ENCODE data around the gene GADL1. TPM values are rescaled to one million over a fixed set of nuclear protein-coding genes. Genes with fewer than 3 reads are reported as not detected.

The GADL1 gene
- total RNA-seq, 1 donor from 2014 or later, result not detected

DNA sequence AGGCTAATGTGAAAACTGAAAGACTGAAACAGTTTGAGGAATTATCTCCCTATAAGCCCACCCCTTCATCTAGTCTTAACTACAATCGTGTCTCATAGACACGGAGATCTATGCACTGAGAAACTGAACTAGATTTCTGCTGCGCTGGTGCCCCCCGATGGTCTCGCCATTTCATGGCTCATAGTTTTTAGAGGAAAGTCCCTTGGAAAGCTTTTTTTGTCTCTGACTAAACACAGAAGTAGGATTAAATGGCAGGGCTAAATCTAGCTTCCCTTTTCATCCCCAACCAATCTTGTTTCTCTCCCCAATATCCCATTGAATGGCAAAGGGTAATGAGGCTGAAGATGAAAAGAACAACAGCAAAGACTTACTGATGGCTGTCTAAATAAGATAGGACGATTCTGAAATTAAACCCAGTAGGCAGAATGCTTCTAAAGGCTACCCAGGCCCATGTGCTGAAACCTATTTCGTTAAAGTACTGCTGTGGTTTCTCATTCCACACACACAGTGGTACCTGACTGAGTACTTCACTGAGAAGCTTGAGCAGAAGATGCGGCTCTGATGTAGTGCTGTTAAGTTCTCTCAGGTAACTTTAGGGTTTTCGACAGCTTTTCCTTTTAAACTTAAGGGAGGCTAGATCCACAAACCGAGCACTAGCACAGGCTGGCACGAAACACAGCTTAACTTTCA, 142.7 kb downstream of the GADL1 start:
- no peaks in the 10 kb centered on the region for H3K27me3 ChIP-seq
- no peaks in the 10 kb centered on the region for H3K4me1 ChIP-seq
- H3K36me3 ChIP-seq, result no peaks in the 10 kb centered on the region
- intact Hi-C loops (cut with DNase I), result no loop called here
- no peak for DNase-seq (ENCODE audit: low spot score in 2 of 2)
- H3K9me3 ChIP-seq, result no peaks in the 10 kb centered on the region
- no peak overlapping the region for H3K27ac ChIP-seq
- TF ChIP-seq, protein P1, sequence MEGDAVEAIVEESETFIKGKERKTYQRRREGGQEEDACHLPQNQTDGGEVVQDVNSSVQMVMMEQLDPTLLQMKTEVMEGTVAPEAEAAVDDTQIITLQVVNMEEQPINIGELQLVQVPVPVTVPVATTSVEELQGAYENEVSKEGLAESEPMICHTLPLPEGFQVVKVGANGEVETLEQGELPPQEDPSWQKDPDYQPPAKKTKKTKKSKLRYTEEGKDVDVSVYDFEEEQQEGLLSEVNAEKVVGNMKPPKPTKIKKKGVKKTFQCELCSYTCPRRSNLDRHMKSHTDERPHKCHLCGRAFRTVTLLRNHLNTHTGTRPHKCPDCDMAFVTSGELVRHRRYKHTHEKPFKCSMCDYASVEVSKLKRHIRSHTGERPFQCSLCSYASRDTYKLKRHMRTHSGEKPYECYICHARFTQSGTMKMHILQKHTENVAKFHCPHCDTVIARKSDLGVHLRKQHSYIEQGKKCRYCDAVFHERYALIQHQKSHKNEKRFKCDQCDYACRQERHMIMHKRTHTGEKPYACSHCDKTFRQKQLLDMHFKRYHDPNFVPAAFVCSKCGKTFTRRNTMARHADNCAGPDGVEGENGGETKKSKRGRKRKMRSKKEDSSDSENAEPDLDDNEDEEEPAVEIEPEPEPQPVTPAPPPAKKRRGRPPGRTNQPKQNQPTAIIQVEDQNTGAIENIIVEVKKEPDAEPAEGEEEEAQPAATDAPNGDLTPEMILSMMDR (IDR thresholded peaks at IDR 0.05), result peak in 2 of 3 experiments; percentile 20 to 36
- no peak overlapping the region for H3K4me3 ChIP-seq

DNA sequence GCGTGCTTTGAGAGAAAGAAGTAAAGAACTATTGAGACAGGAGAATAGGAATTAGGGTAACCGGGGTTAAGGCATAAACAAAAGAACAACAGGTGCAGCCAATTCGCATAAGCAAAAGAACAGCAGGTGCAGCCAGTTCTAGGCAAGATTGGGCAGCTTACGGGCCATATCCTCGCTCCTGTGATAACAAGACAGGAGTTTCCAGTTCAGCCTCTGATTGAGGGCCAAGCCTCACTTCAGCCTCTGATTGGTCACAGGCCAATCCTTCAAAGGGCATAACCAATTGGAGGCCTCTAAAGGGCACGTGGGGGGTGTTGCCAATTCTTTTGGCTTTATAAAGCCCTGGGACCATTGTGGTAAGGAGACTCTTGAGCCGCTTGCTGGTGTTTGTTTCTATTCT, 143.5 kb downstream of the GADL1 start:
- intact Hi-C loops (cut with DNase I), result no loop called here
- TF ChIP-seq, protein P1 (IDR thresholded peaks at IDR 0.05), result no peak

DNA sequence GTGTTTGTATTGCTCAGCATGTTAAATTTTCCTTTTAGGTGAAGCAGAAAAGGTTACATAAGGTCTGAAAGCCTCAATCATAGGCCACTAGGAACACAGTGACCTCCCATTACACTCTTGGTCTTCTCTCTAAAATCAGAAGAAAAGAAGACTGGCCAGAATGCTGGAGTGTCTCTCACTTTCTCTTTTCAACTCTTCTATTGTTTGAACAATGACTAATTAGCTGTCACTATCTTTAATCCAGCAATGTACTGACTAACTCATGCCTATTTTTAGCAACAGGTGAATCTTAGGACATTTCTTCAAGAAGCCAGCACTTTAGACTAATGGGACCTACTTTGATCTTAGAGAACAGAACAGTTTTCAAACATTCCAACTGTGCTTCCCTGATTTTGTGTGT, 145.2 kb downstream of the GADL1 start:
- Histone ChIP-seq H3K9me3 (no peaks in the 10 kb centered on the region), H3K27me3 (no peaks in the 10 kb centered on the region), H3K4me3 (no peak overlapping the region), H3K27ac (no peak overlapping the region), H3K4me1 (no peaks in the 10 kb centered on the region), H3K36me3 (no peaks in the 10 kb centered on the region)
- TF ChIP-seq, protein P1 (IDR thresholded peaks at IDR 0.05), result no peak
- no peak for DNase-seq (ENCODE audit: low spot score in 2 of 2)
- intact Hi-C loops (cut with DNase I), result loop anchor here (5.0 kb wide), 1 partner anchor 707 kb away; no protein-coding TSS in a partner anchor

More for the DNA sequence above, 143.5 kb downstream of the GADL1 start:
- Histone ChIP-seq H3K27me3 (no peaks in the 10 kb centered on the region), H3K36me3 (no peaks in the 10 kb centered on the region), H3K4me1 (no peaks in the 10 kb centered on the region), H3K9me3 (no peaks in the 10 kb centered on the region), H3K4me3 (no peak overlapping the region), H3K27ac (no peak overlapping the region)
- no peak for DNase-seq (ENCODE audit: low spot score in 2 of 2)

DNA sequence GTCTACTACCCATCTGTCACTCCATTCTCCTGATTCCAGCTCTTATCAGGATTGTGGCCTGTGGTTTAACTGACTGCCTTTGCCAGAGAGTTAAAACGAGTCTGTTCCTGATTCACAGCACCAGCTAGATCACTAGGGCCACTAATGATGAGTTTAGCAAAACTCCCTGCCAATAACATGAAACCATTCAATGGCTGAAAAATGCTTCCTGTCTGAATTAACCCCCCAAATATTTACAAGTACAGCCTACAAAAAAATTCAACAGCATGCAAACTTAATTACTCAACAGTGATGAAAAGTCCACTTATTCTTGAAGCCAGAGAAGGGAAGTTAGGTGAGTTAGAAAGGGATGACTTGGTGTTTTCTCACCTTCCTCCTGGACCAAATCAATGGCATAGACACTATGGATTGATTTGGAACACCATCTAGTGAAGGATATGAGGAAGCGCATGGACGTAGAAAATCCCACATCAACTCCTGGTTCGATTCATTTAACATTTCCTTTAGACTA, 146.6 kb downstream of the GADL1 start:
- TF ChIP-seq, protein P1 (IDR thresholded peaks at IDR 0.05), result peak in 1 of 3 experiments; percentile 34
- no peaks in the 10 kb centered on the region for H3K27me3 ChIP-seq
- H3K4me1 ChIP-seq, result no peaks in the 10 kb centered on the region
- DNase-seq (ENCODE audit: low spot score in 2 of 2), result no peak
- intact Hi-C loops (cut with DNase I), result loop anchor here (5.0 kb wide), 1 partner anchor 706 kb away; no protein-coding TSS in a partner anchor
- H3K36me3 ChIP-seq, result no peaks in the 10 kb centered on the region
- no peak overlapping the region for H3K27ac ChIP-seq
- no peak overlapping the region for H3K4me3 ChIP-seq
- no peaks in the 10 kb centered on the region for H3K9me3 ChIP-seq

DNA sequence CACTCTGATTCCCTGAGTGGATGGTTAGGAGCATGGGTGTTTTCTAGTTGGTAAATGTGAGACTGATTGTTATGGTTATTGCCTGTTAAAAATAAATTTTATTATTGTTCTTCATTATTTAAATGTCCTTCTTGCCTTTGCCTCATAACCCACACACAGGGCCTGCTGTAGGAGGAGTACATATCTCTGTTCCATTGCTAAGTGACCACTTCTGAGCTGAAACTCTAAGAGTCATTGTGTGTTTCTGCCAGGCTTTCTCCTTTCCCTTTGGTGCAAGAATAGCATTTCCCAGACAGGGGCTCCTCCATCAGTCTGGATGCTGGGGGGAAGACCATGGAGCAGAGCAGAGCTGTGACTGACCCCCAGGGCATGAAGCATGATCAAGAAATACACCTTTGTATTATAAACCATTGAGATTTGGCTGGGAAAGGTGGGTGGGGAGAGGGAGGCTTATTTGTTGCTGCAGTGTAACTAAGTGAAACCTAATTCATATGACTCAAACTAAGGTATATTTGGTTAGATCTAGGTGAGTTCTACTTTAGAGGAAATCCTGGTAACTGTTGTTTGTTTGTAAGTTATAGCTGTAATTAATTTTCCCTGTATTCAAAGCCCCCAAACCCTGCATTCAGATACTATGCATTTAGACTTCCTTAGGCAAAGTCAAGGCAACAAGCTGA, 150.7 kb downstream of the GADL1 start:
- no peaks in the 10 kb centered on the region for H3K36me3 ChIP-seq
- no peaks in the 10 kb centered on the region for H3K27me3 ChIP-seq
- no peak overlapping the region for H3K4me3 ChIP-seq
- DNase-seq (ENCODE audit: low spot score in 2 of 2), result no peak
- no peaks in the 10 kb centered on the region for H3K4me1 ChIP-seq
- TF ChIP-seq, protein P1 (IDR thresholded peaks at IDR 0.05), result no peak
- intact Hi-C loops (cut with DNase I), result no loop called here
- H3K27ac ChIP-seq, result no peak overlapping the region
- H3K9me3 ChIP-seq, result no peaks in the 10 kb centered on the region
